DND-41 (cell line): Measurements from ENCODE around the gene PLCL1.

Experiments
- EZH2 ChIP-seq: IDR thresholded peaks from 3 replicates; pipeline ENCODE4 v1.6.1; 2012; ENCODE audit warnings: borderline replicate concordance, low read depth, mild to moderate bottlenecking, moderate library complexity, low read length, inconsistent platforms; ENCODE audit not compliant: severe bottlenecking
- TF ChIP-seq, protein P1 (sequence below): IDR thresholded peaks from 2 replicates; pipeline ENCODE4 v1.5.1; 2012; ENCODE audit warnings: borderline replicate concordance, low read length, moderate library complexity, mild to moderate bottlenecking; ENCODE audit not compliant: poor library complexity, severe bottlenecking; ENCODE audit errors: extremely low read depth

DNA sequence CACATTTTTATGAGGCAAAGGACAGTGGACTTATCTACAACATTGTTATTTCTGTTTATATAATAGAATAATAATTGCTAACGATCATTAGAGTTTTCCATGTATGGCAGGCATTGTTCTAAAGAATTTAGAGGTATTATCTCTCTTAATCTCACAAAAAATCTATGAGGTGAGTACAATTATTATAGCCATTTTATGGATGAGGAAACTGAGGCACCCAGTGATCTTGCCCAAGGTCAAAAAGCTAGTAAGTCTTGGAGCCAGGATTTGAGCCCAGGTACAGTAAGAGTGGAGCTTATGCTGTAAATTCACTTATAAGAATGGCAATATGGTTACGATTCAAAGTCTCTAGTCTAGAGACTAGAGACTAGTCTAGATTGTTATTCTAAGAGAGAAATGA lies 331.7 kb downstream of the PLCL1 start:
- TF ChIP-seq, protein P1, sequence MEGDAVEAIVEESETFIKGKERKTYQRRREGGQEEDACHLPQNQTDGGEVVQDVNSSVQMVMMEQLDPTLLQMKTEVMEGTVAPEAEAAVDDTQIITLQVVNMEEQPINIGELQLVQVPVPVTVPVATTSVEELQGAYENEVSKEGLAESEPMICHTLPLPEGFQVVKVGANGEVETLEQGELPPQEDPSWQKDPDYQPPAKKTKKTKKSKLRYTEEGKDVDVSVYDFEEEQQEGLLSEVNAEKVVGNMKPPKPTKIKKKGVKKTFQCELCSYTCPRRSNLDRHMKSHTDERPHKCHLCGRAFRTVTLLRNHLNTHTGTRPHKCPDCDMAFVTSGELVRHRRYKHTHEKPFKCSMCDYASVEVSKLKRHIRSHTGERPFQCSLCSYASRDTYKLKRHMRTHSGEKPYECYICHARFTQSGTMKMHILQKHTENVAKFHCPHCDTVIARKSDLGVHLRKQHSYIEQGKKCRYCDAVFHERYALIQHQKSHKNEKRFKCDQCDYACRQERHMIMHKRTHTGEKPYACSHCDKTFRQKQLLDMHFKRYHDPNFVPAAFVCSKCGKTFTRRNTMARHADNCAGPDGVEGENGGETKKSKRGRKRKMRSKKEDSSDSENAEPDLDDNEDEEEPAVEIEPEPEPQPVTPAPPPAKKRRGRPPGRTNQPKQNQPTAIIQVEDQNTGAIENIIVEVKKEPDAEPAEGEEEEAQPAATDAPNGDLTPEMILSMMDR = no peak
- no peak for TF ChIP-seq EZH2
